ENCODE data around the gene MUCL1.
"Not testable (repeated sequence)": the region's sequence is repeated elsewhere in the genome, so short reads cannot be mapped to it uniquely, and the experiment has no call there.

MUCL1 gene

GRCh38 chr12:54865683-54866324, 11.5 kb downstream of the MUCL1 start:
- Histone ChIP-seq H3K4me1 (ENCODE audit: control insufficient read depth, insufficient read depth, low read length) (no peaks in the 10 kb centered on the region), H3K36me3 (ENCODE audit: control insufficient read depth, insufficient read depth, low read length) (no peaks in the 10 kb centered on the region), H3K9me3 (ENCODE audit: control insufficient read depth, low read length) (no peaks in the 10 kb centered on the region), H3K27me3 (ENCODE audit: control insufficient read depth, insufficient read depth, low read length) (no peaks in the 10 kb centered on the region), H3K4me3 (ENCODE audit: low read length) (no peak overlapping the region), H3K9ac (ENCODE audit: low read length) (no peak overlapping the region)

GRCh38 chr12:54868690-54869089, 14.4 kb downstream of the MUCL1 start:
- no peak overlapping the region for H3K9ac ChIP-seq (ENCODE audit: low read length)
- no peaks in the 10 kb centered on the region for H3K4me1 ChIP-seq (ENCODE audit: control insufficient read depth, insufficient read depth, low read length)
- H3K4me3 ChIP-seq (ENCODE audit: low read length), result no peak overlapping the region

GRCh38 chr12:54870048-54870447, 15.7 kb downstream of the MUCL1 start:
- H3K9me3 ChIP-seq (ENCODE audit: control insufficient read depth, low read length), result no peaks in the 10 kb centered on the region
- H3K27me3 ChIP-seq (ENCODE audit: control insufficient read depth, insufficient read depth, low read length), result no peaks in the 10 kb centered on the region
- H3K4me1 ChIP-seq (ENCODE audit: control insufficient read depth, insufficient read depth, low read length), result no peaks in the 10 kb centered on the region
- H3K36me3 ChIP-seq (ENCODE audit: control insufficient read depth, insufficient read depth, low read length), result no peaks in the 10 kb centered on the region
- no peak overlapping the region for H3K4me3 ChIP-seq (ENCODE audit: low read length)
- no peak overlapping the region for H3K9ac ChIP-seq (ENCODE audit: low read length)

More at GRCh38 chr12:54868690-54869089, 14.4 kb downstream of the MUCL1 start:
- H3K36me3 ChIP-seq (ENCODE audit: control insufficient read depth, insufficient read depth, low read length), result no peaks in the 10 kb centered on the region
- no peaks in the 10 kb centered on the region for H3K9me3 ChIP-seq (ENCODE audit: control insufficient read depth, low read length)
- no peaks in the 10 kb centered on the region for H3K27me3 ChIP-seq (ENCODE audit: control insufficient read depth, insufficient read depth, low read length)

- no peaks in the 10 kb centered on the region for H3K36me3 ChIP-seq (ENCODE audit: control insufficient read depth, insufficient read depth, low read length)
- H3K4me3 ChIP-seq (ENCODE audit: low read length), result no peak overlapping the region
- H3K4me1 ChIP-seq (ENCODE audit: control insufficient read depth, insufficient read depth, low read length), result no peaks in the 10 kb centered on the region
- H3K27me3 ChIP-seq (ENCODE audit: control insufficient read depth, insufficient read depth, low read length), result no peaks in the 10 kb centered on the region
- H3K9ac ChIP-seq (ENCODE audit: low read length), result no peak overlapping the region
- no peaks in the 10 kb centered on the region for H3K9me3 ChIP-seq (ENCODE audit: control insufficient read depth, low read length)
Measured at GRCh38 chr12:54870617-54871016, 16.3 kb downstream of the MUCL1 start.

- no peak overlapping the region for H3K4me3 ChIP-seq (ENCODE audit: low read length)
- no peaks in the 10 kb centered on the region for H3K4me1 ChIP-seq (ENCODE audit: control insufficient read depth, insufficient read depth, low read length)
- no peak overlapping the region for H3K9ac ChIP-seq (ENCODE audit: low read length)
- H3K36me3 ChIP-seq (ENCODE audit: control insufficient read depth, insufficient read depth, low read length), result no peaks in the 10 kb centered on the region
- H3K9me3 ChIP-seq (ENCODE audit: control insufficient read depth, low read length), result no peaks in the 10 kb centered on the region
- no peaks in the 10 kb centered on the region for H3K27me3 ChIP-seq (ENCODE audit: control insufficient read depth, insufficient read depth, low read length)
Measured at GRCh38 chr12:54879150-54879549, 24.8 kb downstream of the MUCL1 start.

- no peaks in the 10 kb centered on the region for H3K9me3 ChIP-seq (ENCODE audit: control insufficient read depth, low read length)
- no peak overlapping the region for H3K4me3 ChIP-seq (ENCODE audit: low read length)
- H3K36me3 ChIP-seq (ENCODE audit: control insufficient read depth, insufficient read depth, low read length), result no peaks in the 10 kb centered on the region
- no peaks in the 10 kb centered on the region for H3K27me3 ChIP-seq (ENCODE audit: control insufficient read depth, insufficient read depth, low read length)
- no peaks in the 10 kb centered on the region for H3K4me1 ChIP-seq (ENCODE audit: control insufficient read depth, insufficient read depth, low read length)
- no peak overlapping the region for H3K9ac ChIP-seq (ENCODE audit: low read length)
Measured at GRCh38 chr12:54879579-54879978, 25.3 kb downstream of the MUCL1 start.

- no peaks in the 10 kb centered on the region for H3K4me1 ChIP-seq (ENCODE audit: control insufficient read depth, insufficient read depth, low read length)
- H3K9ac ChIP-seq (ENCODE audit: low read length), result no peak overlapping the region
- no peaks in the 10 kb centered on the region for H3K27me3 ChIP-seq (ENCODE audit: control insufficient read depth, insufficient read depth, low read length)
- no peaks in the 10 kb centered on the region for H3K9me3 ChIP-seq (ENCODE audit: control insufficient read depth, low read length)
- no peak overlapping the region for H3K4me3 ChIP-seq (ENCODE audit: low read length)
- H3K36me3 ChIP-seq (ENCODE audit: control insufficient read depth, insufficient read depth, low read length), result no peaks in the 10 kb centered on the region
Measured at GRCh38 chr12:54882079-54882478, 27.8 kb downstream of the MUCL1 start.

- H3K9me3 ChIP-seq (ENCODE audit: control insufficient read depth, low read length); H3K36me3 ChIP-seq (ENCODE audit: control insufficient read depth, insufficient read depth, low read length); H3K9ac ChIP-seq (ENCODE audit: low read length); H3K4me1 ChIP-seq (ENCODE audit: control insufficient read depth, insufficient read depth, low read length); H3K27me3 ChIP-seq (ENCODE audit: control insufficient read depth, insufficient read depth, low read length); H3K4me3 ChIP-seq (ENCODE audit: low read length): not testable (repeated sequence)
Measured at GRCh38 chr12:54882597-54882996, 28.3 kb downstream of the MUCL1 start.

GRCh38 chr12:54888428-54888827, 34.1 kb downstream of the MUCL1 start:
- not testable (repeated sequence) for H3K27me3 ChIP-seq (ENCODE audit: control insufficient read depth, insufficient read depth, low read length); H3K9ac ChIP-seq (ENCODE audit: low read length); H3K4me3 ChIP-seq (ENCODE audit: low read length); H3K9me3 ChIP-seq (ENCODE audit: control insufficient read depth, low read length); H3K36me3 ChIP-seq (ENCODE audit: control insufficient read depth, insufficient read depth, low read length)
- H3K4me1 ChIP-seq (ENCODE audit: control insufficient read depth, insufficient read depth, low read length), result peaks cover 15% of the 10 kb centered on the region

GRCh38 chr12:54890339-54890738, 36.0 kb downstream of the MUCL1 start:
- H3K9ac ChIP-seq (ENCODE audit: low read length), result no peak overlapping the region
- no peaks in the 10 kb centered on the region for H3K36me3 ChIP-seq (ENCODE audit: control insufficient read depth, insufficient read depth, low read length)
- H3K4me1 ChIP-seq (ENCODE audit: control insufficient read depth, insufficient read depth, low read length), result peaks cover 15% of the 10 kb centered on the region
- H3K9me3 ChIP-seq (ENCODE audit: control insufficient read depth, low read length), result no peaks in the 10 kb centered on the region
- no peaks in the 10 kb centered on the region for H3K27me3 ChIP-seq (ENCODE audit: control insufficient read depth, insufficient read depth, low read length)
- no peak overlapping the region for H3K4me3 ChIP-seq (ENCODE audit: low read length)

- no peaks in the 10 kb centered on the region for H3K9me3 ChIP-seq (ENCODE audit: control insufficient read depth, low read length)
- no peak overlapping the region for H3K9ac ChIP-seq (ENCODE audit: low read length)
- H3K4me1 ChIP-seq (ENCODE audit: control insufficient read depth, insufficient read depth, low read length), result peaks cover 15% of the 10 kb centered on the region
- no peaks in the 10 kb centered on the region for H3K27me3 ChIP-seq (ENCODE audit: control insufficient read depth, insufficient read depth, low read length)
- no peak overlapping the region for H3K4me3 ChIP-seq (ENCODE audit: low read length)
- H3K36me3 ChIP-seq (ENCODE audit: control insufficient read depth, insufficient read depth, low read length), result no peaks in the 10 kb centered on the region
Measured at GRCh38 chr12:54891717-54892478, 37.6 kb downstream of the MUCL1 start.

Data from mucosa of stomach (tissue), 1 donor.